Tibial nerve (tissue), 4 donors: ENCODE data around the gene UFSP2. TPM values are rescaled to one million over a fixed set of nuclear protein-coding genes. Genes with fewer than 3 reads are reported as not detected.

Experiments
- DNase-seq, 2 donors: peaks; one replicate each; pipeline ENCODE4 v3.0.0-alpha.2; 2019; ENCODE audit warnings: low spot score in 2 of 2
- H3K27ac ChIP-seq, 4 donors: fragments of 200-600 bp; sonication (generic) in 3 of 4; one replicate each; pipeline ENCODE4 v1.5.1; 2017 to 2019; ENCODE audit warnings: mild to moderate bottlenecking in 1 of 4
- H3K27me3 ChIP-seq, 2 donors: fragments of 200-600 bp; sonication (generic) in 1 of 2; one replicate each; pipeline versions ENCODE4 v1.5.1 to v1.6.0; 2017 to 2019
- H3K36me3 ChIP-seq, 3 donors: fragments of 200-600 bp; sonication (generic); one replicate each; pipeline ENCODE4 v1.5.1; 2018 to 2019
- H3K4me1 ChIP-seq, 4 donors: fragments of 200-600 bp; sonication (generic) in 3 of 4; one replicate each; pipeline ENCODE4 v1.5.1; 2017 to 2019
- H3K4me3 ChIP-seq, 4 donors: fragments of 200-600 bp; sonication (generic) in 3 of 4; one replicate each; pipeline ENCODE4 v1.5.1; 2017 to 2019; ENCODE audit warnings: mild to moderate bottlenecking in 1 of 4, moderate library complexity in 1 of 4
- H3K9me3 ChIP-seq, 4 donors: fragments of 200-600 bp; sonication (generic) in 3 of 4; one replicate each; pipeline ENCODE4 v1.5.1; 2017 to 2019
- CTCF ChIP-seq, 5 experiments: fragments of 200-600 bp in 3 of 5; fragments of 450-650 bp in 2 of 5; sonication (generic) in 3 of 5; IDR thresholded peaks; one replicate each; pipeline ENCODE4 v1.5.1; 2016 to 2019; ENCODE audit warnings: antibody characterized with exemption in 5 of 5, mild to moderate bottlenecking in 3 of 5, moderate library complexity in 2 of 5
- EP300 ChIP-seq, 2 donors: sonication (generic); formaldehyde crosslinking; IDR thresholded peaks; one replicate each; pipeline ENCODE4 v1.6.1; 2017; ENCODE audit warnings: antibody characterized with exemption in 2 of 2, mild to moderate bottlenecking in 1 of 2
- POLR2A ChIP-seq, 2 donors: fragments of 450-650 bp; IDR thresholded peaks; one replicate each; pipeline ENCODE4 v1.6.1; 2017; ENCODE audit warnings: antibody characterized with exemption in 2 of 2, mild to moderate bottlenecking in 2 of 2, moderate library complexity in 2 of 2
- WGBS, 2 donors: methylation state at CpG; one replicate each; pipeline ENCODE4 v1.1.5; 2018; 5-methylcytosine and 5-hydroxymethylcytosine counted together
- total RNA-seq, 4 donors: library from RNA; depleted of rRNA; stranded (reverse); fragments of >200 nt; gene quantifications; one replicate each; pipeline ENCODE4 v1.1.0, GENCODE V29; 2016

UFSP2 gene
- total RNA-seq, 4 donors from 2014 or later = 19.4 to 35.0 (median 29.2) TPM

DNA sequence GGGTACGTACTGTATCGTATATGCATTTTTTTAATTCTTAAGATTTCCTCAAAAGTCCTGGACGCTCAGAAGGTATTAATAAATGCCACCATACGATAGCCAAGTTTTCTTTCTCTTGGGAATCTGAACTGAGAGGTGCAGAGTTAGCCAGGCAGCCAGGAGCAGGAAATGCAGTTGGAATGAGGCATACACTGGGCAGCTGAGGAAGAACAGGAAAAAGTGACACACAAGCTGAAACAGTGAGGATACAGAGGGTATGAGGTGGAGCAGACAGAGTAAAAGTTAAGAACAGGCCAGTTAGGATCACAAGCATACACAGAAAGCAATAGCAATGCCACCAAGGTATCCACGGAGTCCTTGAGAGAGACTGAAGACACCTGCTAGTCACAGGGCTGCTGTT is 13.4 kb downstream of the UFSP2 start:
- no peaks in the 10 kb centered on the region for H3K27me3 ChIP-seq
- no peak overlapping the region for H3K27ac ChIP-seq
- H3K9me3 ChIP-seq = no peaks in the 10 kb centered on the region
- DNase-seq = no peak
- peaks cover 0 to 5% (median 0%) of the 10 kb centered on the region in 4 donors for H3K4me1 ChIP-seq
- H3K4me3 ChIP-seq = no peak overlapping the region
- TF ChIP-seq CTCF (IDR thresholded peaks at IDR 0.05) (no peak), POLR2A (IDR thresholded peaks at IDR 0.05) (no peak), EP300 (IDR thresholded peaks at IDR 0.05) (no peak)
- WGBS, 2 donors = 88 to 90% methylated on average over 5 of the region's 5 CpGs
- H3K36me3 ChIP-seq = peaks cover 0 to 87% (median 2%) of the 10 kb centered on the region in 3 donors

DNA sequence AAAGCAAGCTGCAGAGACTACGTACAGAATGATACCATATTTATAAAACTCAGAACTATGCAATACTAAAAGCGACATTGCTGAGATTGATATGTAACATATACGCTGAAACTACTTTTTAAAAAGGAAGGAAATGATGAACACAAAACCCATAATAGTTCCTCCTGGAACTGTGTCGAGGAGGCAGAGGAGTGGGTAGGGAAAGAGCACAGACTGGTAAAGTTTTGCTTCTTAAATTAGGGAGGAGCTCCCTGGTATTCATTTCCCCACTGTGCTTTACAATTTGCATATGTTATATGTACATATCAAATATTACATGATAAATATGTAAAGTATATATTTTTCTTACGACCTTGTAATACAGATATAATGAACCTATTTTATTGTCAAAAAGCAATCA is 13.9 kb downstream of the UFSP2 start:
- H3K9me3 ChIP-seq = no peaks in the 10 kb centered on the region
- H3K4me3 ChIP-seq = no peak overlapping the region
- H3K36me3 ChIP-seq = peaks cover 0 to 81% (median 2%) of the 10 kb centered on the region in 3 donors
- peaks cover 0 to 5% (median 0%) of the 10 kb centered on the region in 4 donors for H3K4me1 ChIP-seq
- TF ChIP-seq CTCF (IDR thresholded peaks at IDR 0.05) = no peak
- TF ChIP-seq EP300 (IDR thresholded peaks at IDR 0.05) = no peak
- no peak for TF ChIP-seq POLR2A (IDR thresholded peaks at IDR 0.05)
- WGBS, 2 donors = 78 to 80% methylated on average over 5 of the region's 5 CpGs
- H3K27me3 ChIP-seq = no peaks in the 10 kb centered on the region
- DNase-seq = no peak
- H3K27ac ChIP-seq = no peak overlapping the region

GRCh38 chr4:185408432-185408831 is 17.3 kb downstream of the UFSP2 start:
- Histone ChIP-seq H3K4me3 (no peak overlapping the region), H3K27ac (no peak overlapping the region), H3K4me1 (peaks cover 0 to 5% (median 0%) of the 10 kb centered on the region in 4 donors), H3K36me3 (peaks cover 0 to 81% (median 0%) of the 10 kb centered on the region in 3 donors), H3K27me3 (no peaks in the 10 kb centered on the region), H3K9me3 (no peaks in the 10 kb centered on the region)
- 99% methylated on average over 2 of the region's 2 CpGs for WGBS, 2 donors
- TF ChIP-seq CTCF (IDR thresholded peaks at IDR 0.05) (no peak), EP300 (IDR thresholded peaks at IDR 0.05) (no peak), POLR2A (IDR thresholded peaks at IDR 0.05) (no peak)
- DNase-seq = no peak

GRCh38 chr4:185405296-185405999 is 20.3 kb downstream of the UFSP2 start:
- H3K36me3 ChIP-seq = peaks cover 0 to 86% (median 0%) of the 10 kb centered on the region in 3 donors
- no peak for DNase-seq
- peaks cover 0 to 7% (median 0%) of the 10 kb centered on the region in 4 donors for H3K4me1 ChIP-seq
- no peaks in the 10 kb centered on the region for H3K9me3 ChIP-seq
- no peak overlapping the region for H3K4me3 ChIP-seq
- TF ChIP-seq CTCF (IDR thresholded peaks at IDR 0.05) (no peak), POLR2A (IDR thresholded peaks at IDR 0.05) (no peak), EP300 (IDR thresholded peaks at IDR 0.05) (no peak)
- WGBS, 2 donors = 86 to 89% methylated on average over 6 of the region's 6 CpGs
- no peak overlapping the region for H3K27ac ChIP-seq
- no peaks in the 10 kb centered on the region for H3K27me3 ChIP-seq

- Histone ChIP-seq H3K27me3 (no peaks in the 10 kb centered on the region), H3K36me3 (peaks cover 0 to 77% (median 0%) of the 10 kb centered on the region in 3 donors), H3K4me1 (peaks cover 0 to 21% (median 0%) of the 10 kb centered on the region in 4 donors), H3K4me3 (no peak overlapping the region), H3K9me3 (no peaks in the 10 kb centered on the region), H3K27ac (no peak overlapping the region)
- TF ChIP-seq EP300 (IDR thresholded peaks at IDR 0.05) (no peak), POLR2A (IDR thresholded peaks at IDR 0.05) (no peak), CTCF (IDR thresholded peaks at IDR 0.05) (no peak)
- no peak for DNase-seq
- 88 to 89% methylated on average over 4 of the region's 4 CpGs for WGBS, 2 donors
Measured at GRCh38 chr4:185404031-185404430, 21.7 kb downstream of the UFSP2 start.
